Thoracic aorta (tissue), 2 donors: ENCODE measurements around the gene STOX2. TPM values are rescaled to one million over a fixed set of nuclear protein-coding genes. Genes with fewer than 3 reads are reported as not detected.

Source experiments
- ATAC-seq: fragments of 150-250 bp; one replicate; pipeline ENCODE4 v1.8.0; 2017; ENCODE audit warnings: low read depth; ENCODE audit not compliant: insufficient number of reproducible peaks, low FRiP score
- DNase-seq: peaks from one replicate; pipeline ENCODE4 v3.0.0-alpha.2; 2020; ENCODE audit warnings: low spot score
- H3K27ac ChIP-seq, 2 donors: fragments of 200-600 bp; sonication (generic); 1 replicate in 1 of 2; 2 replicates in 1 of 2; pipeline ENCODE4 v1.5.1; 2016; ENCODE audit warnings: mild to moderate bottlenecking in 2 of 2, moderate library complexity in 2 of 2
- H3K27me3 ChIP-seq: fragments of 200-600 bp; sonication (generic); replicated peaks from 2 replicates; pipeline ENCODE4 v1.6.0; 2016; ENCODE audit warnings: mild to moderate bottlenecking; ENCODE audit not compliant: insufficient read depth
- H3K36me3 ChIP-seq: fragments of 200-600 bp; sonication (generic); one replicate; pipeline ENCODE4 v1.5.1; 2016
- H3K4me1 ChIP-seq, 2 donors: fragments of 200-600 bp; sonication (generic); 1 replicate in 1 of 2; 2 replicates in 1 of 2; pipeline versions ENCODE4 v1.5.1 to v1.6.0; 2016; ENCODE audit warnings: low read depth in 2 of 2, mild to moderate bottlenecking in 1 of 2; ENCODE audit not compliant: control insufficient read depth in 1 of 2
- H3K4me3 ChIP-seq: fragments of 200-600 bp; sonication (generic); 2 replicates; pipeline ENCODE4 v1.5.1; 2016; ENCODE audit warnings: mild to moderate bottlenecking
- H3K9me3 ChIP-seq: fragments of 200-600 bp; sonication (generic); 2 replicates; pipeline ENCODE4 v1.5.1; 2016
- total RNA-seq, 2 donors: library from RNA; depleted of rRNA; stranded (reverse); fragments of >200 nt; gene quantifications; one replicate each; pipeline versions ENCODE4 v1.1.0 to v1.2.3, GENCODE V29; 2016
- TF ChIP-seq, protein P1 (sequence below): fragments of 200-600 bp; sonication (generic); IDR thresholded peaks from one replicate; pipeline ENCODE4 v1.5.1; 2019; ENCODE audit warnings: antibody characterized with exemption

Gene STOX2, protein sequence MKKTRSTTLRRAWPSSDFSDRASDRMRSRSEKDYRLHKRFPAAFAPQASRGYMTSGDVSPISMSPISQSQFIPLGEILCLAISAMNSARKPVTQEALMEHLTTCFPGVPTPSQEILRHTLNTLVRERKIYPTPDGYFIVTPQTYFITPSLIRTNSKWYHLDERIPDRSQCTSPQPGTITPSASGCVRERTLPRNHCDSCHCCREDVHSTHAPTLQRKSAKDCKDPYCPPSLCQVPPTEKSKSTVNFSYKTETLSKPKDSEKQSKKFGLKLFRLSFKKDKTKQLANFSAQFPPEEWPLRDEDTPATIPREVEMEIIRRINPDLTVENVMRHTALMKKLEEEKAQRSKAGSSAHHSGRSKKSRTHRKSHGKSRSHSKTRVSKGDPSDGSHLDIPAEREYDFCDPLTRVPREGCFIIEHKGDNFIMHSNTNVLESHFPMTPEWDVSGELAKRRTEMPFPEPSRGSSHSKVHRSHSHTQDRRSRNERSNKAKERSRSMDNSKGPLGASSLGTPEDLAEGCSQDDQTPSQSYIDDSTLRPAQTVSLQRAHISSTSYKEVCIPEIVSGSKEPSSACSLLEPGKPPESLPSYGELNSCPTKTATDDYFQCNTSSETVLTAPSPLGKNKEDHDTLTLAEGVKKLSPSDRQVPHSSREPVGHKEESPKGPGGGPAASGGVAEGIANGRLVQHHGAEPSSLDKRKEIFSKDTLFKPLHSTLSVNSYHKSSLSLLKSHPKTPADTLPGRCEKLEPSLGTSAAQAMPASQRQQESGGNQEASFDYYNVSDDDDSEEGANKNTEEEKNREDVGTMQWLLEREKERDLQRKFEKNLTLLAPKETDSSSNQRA (N-terminal part only)
- total RNA-seq = 10 to 100 TPM in 1 of 2 donors, 1 to 10 TPM in 1; 5.9 to 20.2 TPM

DNA sequence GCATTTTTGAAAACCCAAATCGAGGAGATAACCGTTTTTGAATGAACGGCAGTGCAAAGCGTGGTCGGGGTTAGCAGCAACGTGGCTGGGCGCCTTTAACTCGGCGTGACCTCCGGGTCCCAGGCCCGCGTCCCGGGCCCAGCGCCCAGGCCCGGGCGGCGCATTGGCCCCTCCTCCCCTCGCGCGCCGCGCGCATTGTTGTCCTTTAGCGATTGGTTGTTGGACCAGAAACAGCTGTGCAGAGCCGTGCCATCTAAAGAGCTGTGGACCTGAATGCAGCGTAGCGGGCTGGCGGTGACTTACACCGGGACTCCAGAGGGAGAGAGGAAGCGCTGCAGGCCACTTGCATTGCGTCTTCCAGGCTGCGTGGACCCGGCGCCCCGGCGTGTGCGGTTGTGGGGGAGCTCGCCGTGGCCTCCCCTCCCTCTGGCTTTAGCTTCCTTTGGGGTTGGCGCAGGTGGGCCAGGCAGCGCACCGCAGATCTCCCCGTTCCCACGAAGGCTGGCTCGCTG, at the start of gene STOX2:
Gene STOX2 (plus strand): TSS at position 227 of the 512 bp plus-strand sequence. CDS start 1,484 bp downstream, outside the sequence.
- DNase-seq (peak; percentile 48), ATAC-seq (no peak)
- TF ChIP-seq, protein P1, sequence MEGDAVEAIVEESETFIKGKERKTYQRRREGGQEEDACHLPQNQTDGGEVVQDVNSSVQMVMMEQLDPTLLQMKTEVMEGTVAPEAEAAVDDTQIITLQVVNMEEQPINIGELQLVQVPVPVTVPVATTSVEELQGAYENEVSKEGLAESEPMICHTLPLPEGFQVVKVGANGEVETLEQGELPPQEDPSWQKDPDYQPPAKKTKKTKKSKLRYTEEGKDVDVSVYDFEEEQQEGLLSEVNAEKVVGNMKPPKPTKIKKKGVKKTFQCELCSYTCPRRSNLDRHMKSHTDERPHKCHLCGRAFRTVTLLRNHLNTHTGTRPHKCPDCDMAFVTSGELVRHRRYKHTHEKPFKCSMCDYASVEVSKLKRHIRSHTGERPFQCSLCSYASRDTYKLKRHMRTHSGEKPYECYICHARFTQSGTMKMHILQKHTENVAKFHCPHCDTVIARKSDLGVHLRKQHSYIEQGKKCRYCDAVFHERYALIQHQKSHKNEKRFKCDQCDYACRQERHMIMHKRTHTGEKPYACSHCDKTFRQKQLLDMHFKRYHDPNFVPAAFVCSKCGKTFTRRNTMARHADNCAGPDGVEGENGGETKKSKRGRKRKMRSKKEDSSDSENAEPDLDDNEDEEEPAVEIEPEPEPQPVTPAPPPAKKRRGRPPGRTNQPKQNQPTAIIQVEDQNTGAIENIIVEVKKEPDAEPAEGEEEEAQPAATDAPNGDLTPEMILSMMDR = no peak
- H3K4me3 ChIP-seq = peak within 1 kb of the TSS; percentile 89
- peak within 1 kb of the TSS; percentile 68 to 77 for H3K27ac ChIP-seq
- peaks cover 3 to 5% of the 10 kb centered on the region in 2 donors for H3K4me1 ChIP-seq
- no peaks in the 10 kb centered on the region for H3K27me3 ChIP-seq
- no peaks in the 10 kb centered on the region for H3K36me3 ChIP-seq
- H3K9me3 ChIP-seq = peaks cover under 1% of the 10 kb centered on the region

DNA sequence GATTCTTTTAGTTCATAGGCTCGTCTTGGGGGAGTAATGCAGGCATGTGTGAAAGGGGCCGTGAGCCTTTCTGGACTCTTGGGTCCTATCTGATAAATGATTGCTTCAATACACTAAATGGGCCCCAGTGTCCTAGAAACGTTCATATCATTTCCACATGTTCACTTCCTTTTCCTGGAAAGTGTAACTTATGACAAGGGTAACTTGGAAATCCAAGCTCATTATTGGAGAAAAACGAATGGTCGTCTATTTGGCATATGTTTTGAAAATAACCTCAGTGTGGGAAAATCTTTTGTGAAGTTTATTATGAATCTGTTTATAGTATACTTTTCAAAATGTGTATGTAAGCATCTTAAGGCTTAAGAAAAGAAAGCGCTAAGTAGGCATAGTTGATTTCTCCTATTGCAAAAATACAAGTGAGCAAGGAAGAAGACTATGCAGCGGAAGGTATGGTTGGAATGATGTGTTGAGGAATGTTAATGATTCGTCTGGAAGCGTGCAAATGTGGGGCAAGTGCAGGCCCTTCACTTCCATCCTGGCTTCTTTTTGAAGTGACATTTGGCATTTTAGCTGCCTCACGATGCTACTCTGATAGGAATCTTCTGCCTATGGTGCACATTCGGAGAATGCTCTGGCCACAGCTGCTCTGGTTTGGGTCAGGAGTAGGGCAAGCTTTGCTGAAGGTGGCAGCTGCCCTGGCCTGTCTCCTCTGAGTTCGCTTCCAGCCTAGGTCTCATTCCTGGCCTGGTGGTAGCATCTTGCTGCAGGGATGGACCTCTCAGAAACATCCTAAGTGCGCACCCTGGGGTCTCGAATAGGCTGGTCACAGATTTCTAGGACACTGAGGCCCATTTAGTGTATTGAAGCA, 49.5 kb upstream of the STOX2 start:
- Histone ChIP-seq H3K27me3 (no peaks in the 10 kb centered on the region), H3K27ac (no peak overlapping the region), H3K36me3 (no peaks in the 10 kb centered on the region), H3K9me3 (no peaks in the 10 kb centered on the region), H3K4me3 (no peak overlapping the region), H3K4me1 (no peaks in the 10 kb centered on the region)
- DNase-seq (no peak), ATAC-seq (no peak)
- TF ChIP-seq, protein P1 = no peak

DNA sequence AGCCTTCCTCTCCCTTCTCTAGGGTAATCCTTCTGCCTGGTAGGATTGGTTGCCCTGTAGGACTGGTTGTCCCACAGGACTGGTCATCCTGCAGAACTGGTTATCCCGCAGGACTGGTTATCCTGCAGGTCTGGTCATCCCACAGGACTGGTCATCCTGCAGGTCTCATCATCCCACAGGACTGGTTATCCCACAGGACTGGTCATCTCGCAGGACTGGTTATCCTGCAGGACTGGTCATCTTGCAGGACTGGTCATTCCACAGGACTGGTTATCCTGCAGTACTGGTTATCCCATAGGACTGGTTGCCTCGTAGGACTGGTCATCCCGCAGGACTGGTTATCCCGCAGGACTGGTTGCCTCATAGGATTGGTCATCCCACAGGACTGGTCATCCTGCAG, 48.1 kb upstream of the STOX2 start:
- Histone ChIP-seq H3K9me3 (no peaks in the 10 kb centered on the region), H3K36me3 (no peaks in the 10 kb centered on the region), H3K27ac (no peak overlapping the region), H3K4me1 (no peaks in the 10 kb centered on the region), H3K4me3 (no peak overlapping the region), H3K27me3 (no peaks in the 10 kb centered on the region)
- ATAC-seq (no peak), DNase-seq (no peak)
- TF ChIP-seq, protein P1 = no peak

DNA sequence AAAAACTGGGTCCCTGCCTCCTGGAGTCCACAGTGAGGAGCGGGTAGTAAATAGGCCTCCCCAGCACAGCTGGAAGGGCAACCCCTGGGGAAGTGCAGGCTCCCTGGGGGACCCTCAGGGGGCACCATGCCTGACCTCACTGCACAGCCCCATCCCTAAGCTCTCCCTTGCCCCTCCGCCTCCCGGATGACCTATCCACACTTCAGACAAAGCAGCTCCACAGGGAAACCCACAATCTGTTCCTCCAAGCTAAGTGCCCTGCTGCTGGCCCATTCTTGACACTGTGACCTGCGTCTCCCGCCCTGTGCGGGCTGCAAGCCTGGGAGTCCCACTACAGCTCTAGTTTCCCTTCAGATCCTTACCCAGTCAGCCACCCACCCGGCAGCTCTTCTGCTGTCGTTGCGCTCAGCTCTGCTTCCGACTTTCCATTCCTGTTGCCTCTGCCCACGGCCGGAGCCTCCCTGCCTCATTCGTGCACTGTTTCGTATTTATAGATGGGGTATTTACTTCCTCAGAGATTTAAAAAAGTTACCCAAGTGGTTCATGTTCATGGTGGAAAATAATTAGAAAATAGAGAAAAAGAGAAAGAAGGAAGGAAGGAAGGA, 47.0 kb upstream of the STOX2 start:
- TF ChIP-seq, protein P1 = no peak
- H3K4me3 ChIP-seq = no peak overlapping the region
- no peaks in the 10 kb centered on the region for H3K9me3 ChIP-seq
- H3K4me1 ChIP-seq = no peaks in the 10 kb centered on the region
- no peak for DNase-seq
- H3K36me3 ChIP-seq = no peaks in the 10 kb centered on the region
- ATAC-seq = no peak
- no peaks in the 10 kb centered on the region for H3K27me3 ChIP-seq
- H3K27ac ChIP-seq = no peak overlapping the region
